Body of pancreas (tissue), 4 donors: ENCODE measurements around the gene RAB30. TPM values are rescaled to one million over a fixed set of nuclear protein-coding genes. Genes with fewer than 3 reads are reported as not detected.

ENCODE experiments used
- ATAC-seq: fragments of 150-250 bp; one replicate; pipeline ENCODE4 v1.9.1; 2016
- DNase-seq, 4 donors: peaks; one replicate each; pipeline ENCODE4 v3.0.0-alpha.2; 2019
- H3K27ac ChIP-seq, 4 donors: fragments of 200-600 bp; sonication (generic); 1 replicate in 3 of 4; 2 replicates in 1 of 4; pipeline versions ENCODE4 v1.5.1 to v1.6.1; 2016 to 2019; ENCODE audit warnings: mild to moderate bottlenecking in 1 of 4, mixed read lengths in 1 of 4, moderate library complexity in 1 of 4
- H3K27me3 ChIP-seq, 2 donors: fragments of 200-600 bp; sonication (generic); one replicate each; pipeline ENCODE4 v1.6.0; 2016; ENCODE audit warnings: mild to moderate bottlenecking in 1 of 2
- H3K36me3 ChIP-seq, 2 donors: fragments of 200-600 bp; sonication (generic); replicated peaks in 1 of 2; 2 replicates each; pipeline ENCODE4 v1.5.1; 2016; ENCODE audit warnings: low read depth in 2 of 2; ENCODE audit not compliant: insufficient read depth in 1 of 2
- H3K4me1 ChIP-seq: fragments of 200-600 bp; sonication (generic); one replicate; pipeline ENCODE4 v1.6.0; 2016
- H3K4me3 ChIP-seq, 2 donors: fragments of 200-600 bp; sonication (generic); 1 replicate in 1 of 2; 2 replicates in 1 of 2; pipeline ENCODE4 v1.5.1; 2016 to 2019
- H3K9me3 ChIP-seq, 3 donors: fragments of 200-600 bp; sonication (generic); 1 replicate in 2 of 3; 2 replicates in 1 of 3; pipeline ENCODE4 v1.5.1; 2016
- CTCF ChIP-seq, 7 experiments: fragments of 450-650 bp in 4 of 7; fragments of 200-600 bp in 3 of 7; sonication (generic) in 3 of 7; IDR thresholded peaks; one replicate each; pipeline ENCODE4 v1.5.1; 2016 to 2019; ENCODE audit warnings: antibody characterized with exemption in 7 of 7
- POLR2A ChIP-seq, 3 donors: fragments of 450-650 bp; IDR thresholded peaks; one replicate each; pipeline ENCODE4 v1.6.1; 2016; ENCODE audit warnings: antibody characterized with exemption in 3 of 3, mild to moderate bottlenecking in 2 of 3
- WGBS, 2 donors: methylation state at CpG; one replicate each; pipeline ENCODE4 v1.1.5; 2017; 5-methylcytosine and 5-hydroxymethylcytosine counted together
- intact Hi-C: fragments of 100-400 bp; cut with DNase I; formaldehyde crosslinking; loops from one replicate; pipeline ENCODE4 v1.15.1; 2023
- total RNA-seq, 2 donors: library from RNA; depleted of rRNA; stranded (reverse); fragments of >200 nt; gene quantifications; one replicate each; pipeline ENCODE4 v1.1.0, GENCODE V29; 2016

Gene RAB30
- total RNA-seq, 2 donors from 2014 or later, result 1.6 to 10.4 TPM

GRCh38 chr11:83102834-83103233 lies 31.1 kb upstream of the RAB30 start:
- Histone ChIP-seq H3K27ac (no peak overlapping the region), H3K4me1 (no peaks in the 10 kb centered on the region), H3K36me3 (no peaks in the 10 kb centered on the region), H3K4me3 (no peak overlapping the region), H3K27me3 (no peaks in the 10 kb centered on the region), H3K9me3 (no peaks in the 10 kb centered on the region)
- ATAC-seq (no peak), DNase-seq (no peak)
- WGBS, 2 donors, result 80 to 88% methylated on average over 3 of the region's 3 CpGs
- TF ChIP-seq CTCF (IDR thresholded peaks at IDR 0.05) (no peak), POLR2A (IDR thresholded peaks at IDR 0.05) (no peak)
- intact Hi-C loops, result no loop called here

- no peaks in the 10 kb centered on the region for H3K36me3 ChIP-seq
- H3K9me3 ChIP-seq, result no peaks in the 10 kb centered on the region
- TF ChIP-seq POLR2A (IDR thresholded peaks at IDR 0.05), result no peak
- TF ChIP-seq CTCF (IDR thresholded peaks at IDR 0.05), result no peak
- DNase-seq, result no peak
- H3K4me1 ChIP-seq, result peaks cover 8% of the 10 kb centered on the region
- ATAC-seq, result no peak
- 51 to 53% methylated on average over 3 of the region's 3 CpGs for WGBS, 2 donors
- H3K27ac ChIP-seq, result no peak overlapping the region
- no peak overlapping the region for H3K4me3 ChIP-seq
- intact Hi-C loops, result no loop called here
- no peaks in the 10 kb centered on the region for H3K27me3 ChIP-seq
Observed at GRCh38 chr11:83097429-83098075, 25.9 kb upstream of the RAB30 start.

GRCh38 chr11:83093634-83094033 lies 21.9 kb upstream of the RAB30 start:
- no peak for ATAC-seq
- Histone ChIP-seq H3K36me3 (no peaks in the 10 kb centered on the region), H3K4me1 (peaks cover 13% of the 10 kb centered on the region), H3K27ac (peak overlapping the region in 1 of 4 donors; percentile 69), H3K9me3 (no peaks in the 10 kb centered on the region), H3K4me3 (no peak overlapping the region), H3K27me3 (no peaks in the 10 kb centered on the region)
- TF ChIP-seq CTCF (IDR thresholded peaks at IDR 0.05) (no peak), POLR2A (IDR thresholded peaks at IDR 0.05) (no peak)
- 79% methylated on average over 2 of the region's 2 CpGs for WGBS, 2 donors
- DNase-seq, result no peak
- intact Hi-C loops, result no loop called here

GRCh38 chr11:83092488-83093384 lies 21.0 kb upstream of the RAB30 start:
- 8 to 25% methylated on average over 2 of the region's 2 CpGs for WGBS, 2 donors

More at GRCh38 chr11:83092488-83093384, 21.0 kb upstream of the RAB30 start:
- Histone ChIP-seq H3K27ac (peak overlapping the region; percentile 6 to 69 (median 66)), H3K4me3 (no peak overlapping the region), H3K36me3 (no peaks in the 10 kb centered on the region), H3K27me3 (no peaks in the 10 kb centered on the region), H3K4me1 (peaks cover 13% of the 10 kb centered on the region), H3K9me3 (no peaks in the 10 kb centered on the region)
- intact Hi-C loops, result no loop called here
- TF ChIP-seq POLR2A (IDR thresholded peaks at IDR 0.05) (no peak), CTCF (IDR thresholded peaks at IDR 0.05) (no peak)
- ATAC-seq (peak; percentile 97), DNase-seq (peak; percentile 74 to 86 (median 84))
